ENCODE measurements around the gene XIRP2. TPM values are rescaled to one million over a fixed set of nuclear protein-coding genes. Genes with fewer than 3 reads are reported as not detected.

Gene XIRP2
- total and polyA plus RNA-seq, 2 of the 4 experiments (the other 2 are of a cell fraction) = 0.05 to 0.18 TPM

DNA sequence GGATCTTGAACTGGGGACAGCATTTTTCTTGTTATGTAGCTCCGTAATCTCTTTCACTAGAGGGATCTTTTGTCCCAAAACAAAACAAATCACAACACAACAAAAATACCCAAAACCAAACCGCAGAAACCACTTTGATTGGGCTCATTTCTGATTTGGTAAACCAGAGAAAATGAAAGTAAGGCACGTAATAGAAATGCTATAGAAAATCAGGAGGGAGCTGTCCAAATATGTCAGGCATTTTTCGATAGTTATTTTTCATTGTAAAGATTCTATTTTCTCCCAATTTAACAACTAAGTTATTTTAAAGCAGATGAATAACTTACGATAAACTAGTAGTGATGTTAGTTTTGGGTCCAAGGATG, 406.5 kb downstream of the XIRP2 start:
- Histone ChIP-seq H4K91ac (ENCODE audit: insufficient read depth, low read depth, low read length) (no peak overlapping the region), H4K8ac (ENCODE audit: low read depth in 2 of 2, low read length in 2 of 2) (no peak overlapping the region), H2AFZ (replicated peaks; ENCODE audit: low read length, poor library complexity) (no peak overlapping the region), H2BK20ac (ENCODE audit: low read depth, low read length) (no peak overlapping the region), H4K20me1 (ENCODE audit: insufficient read depth, low read length) (no peaks in the 10 kb centered on the region), H3K4me2 (ENCODE audit: low read depth, low read length) (peak overlapping the region; percentile 88), H3K23ac (ENCODE audit: low read depth, low read length) (no peak overlapping the region), H3K4ac (ENCODE audit: low read depth, low read length) (no peak overlapping the region), H2BK120ac (ENCODE audit: low read depth, low read length) (no peak overlapping the region), H2AK9ac (replicated peaks; ENCODE audit: low read depth, low read length, poor library complexity) (no peak overlapping the region), H3K4me1 (ENCODE audit: control insufficient read depth, insufficient read depth, low read length) (no peaks in the 10 kb centered on the region; the same call in 1 of the 2 replicates), H3K18ac (ENCODE audit: low read depth, low read length) (no peak overlapping the region), H2AK5ac (ENCODE audit: low read depth, low read length) (no peak overlapping the region), H3K56ac (ENCODE audit: extremely low read depth, insufficient read depth, low read length) (no peak overlapping the region), H3K27ac (ENCODE audit: insufficient read depth, low read length) (no peak overlapping the region), H3K27me3 (ENCODE audit: control insufficient read depth, insufficient read depth, low read length) (no peaks in the 10 kb centered on the region), H2BK15ac (ENCODE audit: low read depth, low read length) (no peak overlapping the region), H3K9me3 (ENCODE audit: control insufficient read depth, insufficient read depth, low read length) (no peaks in the 10 kb centered on the region), H2BK5ac (ENCODE audit: low read depth, low read length, poor library complexity, severe bottlenecking) (no peak overlapping the region), H3K4me3 (ENCODE audit: insufficient read depth, low read depth, low read length) (peak overlapping the region; percentile 68), H3K79me1 (ENCODE audit: low read depth in 1 of 2, low read length in 2 of 2) (no peaks in the 10 kb centered on the region), H3K9ac (ENCODE audit: low read depth, low read length) (no peak overlapping the region), H3K36me3 (ENCODE audit: control insufficient read depth, insufficient read depth, low read length) (no peaks in the 10 kb centered on the region), H3K9me1 (ENCODE audit: insufficient read depth, low read length) (no peaks in the 10 kb centered on the region), H3K14ac (replicated peaks; ENCODE audit: low read depth, low read length) (no peak overlapping the region), H4K5ac (ENCODE audit: low read depth, low read length) (no peak overlapping the region)
- dilution Hi-C loops (cut with HindIII; ENCODE audit: low sequenced_read_pairs, unreplicated experiment) = no loop called here
- no peak for ATAC-seq (ENCODE audit: low read depth)
- WGBS, 2 experiments (ENCODE audit: extremely low coverage in 2 of 2, insufficient read length in 1 of 2) = no CpG with 5 or more reads among the region's 5 CpGs
- TF ChIP-seq POLR2A (IDR thresholded peaks at IDR 0.05; ENCODE audit: low read depth, low read length) (no peak), MAFK (IDR thresholded peaks at IDR 0.05; ENCODE audit: low read depth, low read length) (no peak), MAZ (IDR thresholded peaks at IDR 0.05; ENCODE audit: borderline replicate concordance, low read depth, low read length) (no peak)
- in situ Hi-C loops (cut with MboI; ENCODE audit: low sequenced_read_pairs) = loop anchor here (25.0 kb wide), 1 partner anchor 818 kb away; no protein-coding TSS in a partner anchor
- DNase-seq = peak; percentile 22
- intact Hi-C loops (cut with micrococcal nuclease) = loop anchor here (5.0 to 10.0 kb wide), 5 partner anchors 240 to 823 kb away; no protein-coding TSS in a partner anchor
- no TSS peak for BruUV-seq (replicated peaks)
- CTCF ChIA-PET = interaction anchor here (0.8 to 1.4 kb wide), 2 partner anchors 8 to 825 kb away, joined by 3 to 6 read pairs; no protein-coding TSS in a partner anchor
- POLR2A ChIA-PET (ENCODE audit: unreplicated experiment) = no interaction called here
